Effector memory CD4-positive, alpha-beta T cell (primary cell): ENCODE results near the gene REEP6.

Experiments
- DNase-seq, 3 donors: peaks; one replicate each; pipeline ENCODE4 v3.0.0-alpha.2; 2020
- H3K27ac ChIP-seq: 2 replicates; pipeline ENCODE4 v1.7.0; 2013; ENCODE audit warnings: mild to moderate bottlenecking, low read length, moderate library complexity; ENCODE audit not compliant: insufficient read depth, poor library complexity, severe bottlenecking
- H3K27me3 ChIP-seq: replicated peaks from 2 replicates; pipeline ENCODE4 v1.7.0; 2013; ENCODE audit warnings: mild to moderate bottlenecking, low read length; ENCODE audit not compliant: insufficient read depth, control insufficient read depth, poor library complexity, severe bottlenecking
- H3K36me3 ChIP-seq: 2 replicates; pipeline ENCODE4 v1.7.0; 2013; ENCODE audit warnings: mild to moderate bottlenecking, low read length, moderate library complexity; ENCODE audit not compliant: control insufficient read depth, insufficient read depth
- H3K4me1 ChIP-seq: 2 replicates; pipeline ENCODE4 v1.7.0; 2013; ENCODE audit warnings: low read length, mild to moderate bottlenecking; ENCODE audit not compliant: control insufficient read depth, insufficient read depth, poor library complexity, severe bottlenecking
- H3K4me3 ChIP-seq: 2 replicates; pipeline ENCODE4 v1.7.0; 2013; ENCODE audit warnings: low read length, low read depth, mild to moderate bottlenecking; ENCODE audit not compliant: insufficient read depth, poor library complexity, severe bottlenecking
- H3K9me3 ChIP-seq: 2 replicates; pipeline ENCODE4 v1.7.0; 2013; ENCODE audit warnings: mild to moderate bottlenecking, low read length, moderate library complexity; ENCODE audit not compliant: control insufficient read depth

REEP6 gene

DNA sequence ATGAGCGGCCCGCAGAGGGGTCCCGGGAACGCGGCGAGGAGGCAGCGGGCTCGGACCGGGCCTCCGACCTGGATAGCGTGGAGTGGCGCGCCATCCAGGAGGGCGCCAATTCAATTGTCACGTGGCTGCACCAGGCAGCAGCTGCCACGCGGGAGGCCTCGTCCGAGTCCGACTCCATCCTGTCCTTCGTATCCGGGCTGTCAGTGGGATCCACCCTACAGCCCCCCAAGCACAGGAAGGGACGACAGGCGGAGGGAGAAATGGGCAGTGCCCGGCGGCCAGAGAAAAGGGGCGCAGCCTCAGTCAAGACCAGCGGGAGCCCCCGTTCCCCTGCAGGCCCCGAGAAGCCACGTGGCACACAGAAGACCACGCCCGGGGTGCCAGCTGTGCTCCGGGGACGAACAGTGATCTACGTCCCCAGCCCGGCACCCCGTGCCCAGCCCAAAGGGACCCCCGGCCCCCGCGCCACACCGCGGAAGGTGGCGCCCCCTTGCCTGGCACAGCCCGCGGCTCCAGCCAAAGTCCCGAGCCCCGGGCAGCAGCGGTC, 22.6 kb upstream of the REEP6 start:
- H3K4me3 ChIP-seq, result peak overlapping the region; percentile 37

DNA sequence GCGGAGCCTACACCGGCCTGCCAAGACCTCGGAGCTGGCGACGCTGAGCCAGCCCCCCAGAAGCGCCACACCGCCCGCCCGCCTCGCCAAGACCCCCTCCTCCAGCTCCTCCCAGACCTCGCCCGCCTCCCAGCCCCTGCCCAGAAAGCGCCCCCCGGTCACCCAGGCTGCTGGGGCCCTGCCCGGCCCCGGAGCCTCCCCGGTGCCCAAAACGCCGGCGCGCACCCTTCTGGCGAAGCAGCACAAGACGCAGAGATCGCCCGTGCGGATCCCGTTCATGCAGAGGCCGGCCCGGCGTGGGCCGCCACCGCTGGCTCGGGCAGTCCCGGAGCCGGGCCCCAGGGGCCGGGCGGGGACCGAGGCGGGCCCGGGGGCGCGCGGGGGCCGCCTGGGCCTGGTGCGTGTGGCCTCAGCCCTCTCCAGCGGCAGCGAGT, 22.1 kb upstream of the REEP6 start:
- no peak for DNase-seq
- Histone ChIP-seq H3K36me3 (no peaks in the 10 kb centered on the region), H3K4me1 (peaks cover 59% of the 10 kb centered on the region), H3K27ac (no peak overlapping the region), H3K4me3 (peak overlapping the region; percentile 37), H3K9me3 (no peaks in the 10 kb centered on the region), H3K27me3 (peaks cover 35% of the 10 kb centered on the region)

More for the DNA sequence above, 22.6 kb upstream of the REEP6 start:
- H3K27ac ChIP-seq, result no peak overlapping the region
- no peaks in the 10 kb centered on the region for H3K36me3 ChIP-seq
- peaks cover 35% of the 10 kb centered on the region for H3K27me3 ChIP-seq
- peaks cover 59% of the 10 kb centered on the region for H3K4me1 ChIP-seq
- no peak for DNase-seq
- H3K9me3 ChIP-seq, result no peaks in the 10 kb centered on the region

DNA sequence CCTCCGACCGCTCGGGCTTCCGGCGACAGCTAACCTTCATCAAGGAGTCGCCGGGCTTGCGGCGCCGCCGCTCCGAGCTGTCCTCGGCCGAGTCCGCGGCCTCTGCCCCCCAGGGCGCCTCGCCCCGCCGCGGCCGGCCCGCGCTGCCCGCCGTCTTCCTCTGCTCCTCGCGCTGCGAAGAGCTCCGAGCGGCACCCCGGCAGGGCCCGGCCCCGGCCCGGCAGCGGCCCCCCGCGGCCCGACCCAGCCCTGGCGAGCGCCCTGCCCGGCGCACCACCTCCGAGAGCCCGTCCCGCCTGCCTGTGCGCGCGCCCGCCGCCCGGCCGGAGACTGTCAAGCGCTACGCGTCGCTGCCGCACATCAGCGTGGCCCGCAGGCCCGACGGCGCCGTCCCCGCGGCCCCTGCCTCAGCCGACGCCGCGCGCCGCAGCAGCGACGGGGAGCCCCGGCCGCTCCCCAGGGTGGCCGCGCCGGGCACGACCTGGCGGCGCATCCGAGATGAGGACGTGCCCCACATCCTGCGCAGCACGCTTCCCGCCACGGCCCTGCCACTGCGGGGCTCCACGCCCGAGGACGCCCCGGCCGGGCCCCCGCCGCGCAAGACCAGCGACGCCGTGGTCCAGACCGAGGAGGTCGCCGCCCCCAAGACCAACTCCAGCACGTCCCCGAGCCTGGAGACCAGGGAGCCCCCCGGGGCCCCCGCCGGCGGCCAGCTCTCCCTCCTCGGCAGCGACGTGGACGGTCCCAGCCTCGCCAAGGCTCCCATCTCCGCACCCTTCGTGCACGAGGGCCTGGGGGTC, 21.5 kb upstream of the REEP6 start:
- H3K4me1 ChIP-seq, result peaks cover 59% of the 10 kb centered on the region
- no peak overlapping the region for H3K27ac ChIP-seq
- no peak for DNase-seq
- no peaks in the 10 kb centered on the region for H3K36me3 ChIP-seq
- peaks cover 35% of the 10 kb centered on the region for H3K27me3 ChIP-seq
- H3K4me3 ChIP-seq, result peak overlapping the region; percentile 64
- H3K9me3 ChIP-seq, result no peaks in the 10 kb centered on the region

DNA sequence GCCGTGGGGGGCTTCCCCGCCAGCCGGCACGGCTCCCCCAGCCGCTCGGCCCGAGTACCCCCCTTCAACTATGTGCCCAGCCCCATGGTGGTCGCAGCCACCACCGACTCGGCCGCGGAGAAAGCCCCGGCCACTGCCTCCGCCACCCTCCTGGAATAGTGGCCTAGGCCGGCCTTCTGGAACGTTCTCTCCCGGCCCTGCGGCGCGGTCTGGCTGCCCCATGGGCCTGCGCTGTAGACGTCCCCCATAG, 21.0 kb upstream of the REEP6 start:
- Histone ChIP-seq H3K9me3 (no peaks in the 10 kb centered on the region), H3K4me1 (peaks cover 59% of the 10 kb centered on the region), H3K36me3 (peaks cover 3% of the 10 kb centered on the region), H3K27ac (no peak overlapping the region), H3K27me3 (peaks cover 35% of the 10 kb centered on the region), H3K4me3 (peak overlapping the region; percentile 64)
- no peak for DNase-seq

DNA sequence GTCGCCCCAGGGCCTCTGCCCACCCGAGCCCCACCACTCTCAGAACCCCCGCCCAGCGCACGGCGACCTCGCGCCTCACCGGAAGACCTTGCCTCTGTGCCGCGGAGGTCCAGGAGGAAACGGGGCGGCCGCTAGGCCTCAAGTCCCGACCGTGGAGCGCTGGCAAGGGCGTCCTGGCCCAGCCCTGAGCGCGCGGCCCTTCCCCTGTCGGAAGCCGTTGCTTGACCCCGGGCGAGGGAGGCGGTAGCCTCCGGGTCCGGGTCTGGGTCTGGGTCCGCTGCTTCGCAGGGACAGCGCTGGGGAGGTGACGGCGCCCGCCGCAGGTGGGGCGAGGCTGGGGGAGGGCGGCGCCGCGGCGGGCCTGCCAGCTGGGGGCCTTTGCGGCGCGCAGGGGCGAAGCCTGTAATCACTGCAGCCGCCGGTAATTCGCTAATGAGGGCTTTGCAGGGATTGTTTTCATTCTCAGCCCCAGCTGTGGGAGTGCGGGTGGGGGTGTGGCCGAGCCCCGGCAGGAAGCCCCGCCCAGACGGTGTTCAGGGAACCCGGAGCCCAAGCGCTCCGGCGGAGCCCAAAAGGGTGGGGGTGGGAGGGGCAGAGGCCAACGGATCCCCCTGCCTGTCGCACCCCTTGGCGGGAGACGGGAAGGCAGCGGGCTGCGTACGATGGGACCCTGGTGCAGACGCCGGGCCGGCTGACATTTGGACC, 20.5 kb upstream of the REEP6 start:
- peak overlapping the region; percentile 64 for H3K4me3 ChIP-seq
- peaks cover 57% of the 10 kb centered on the region for H3K4me1 ChIP-seq
- DNase-seq, result peak; percentile 42 to 55 (median 45)
- H3K27me3 ChIP-seq, result peaks cover 31% of the 10 kb centered on the region
- H3K27ac ChIP-seq, result no peak overlapping the region
- no peaks in the 10 kb centered on the region for H3K9me3 ChIP-seq
- H3K36me3 ChIP-seq, result peaks cover 5% of the 10 kb centered on the region

DNA sequence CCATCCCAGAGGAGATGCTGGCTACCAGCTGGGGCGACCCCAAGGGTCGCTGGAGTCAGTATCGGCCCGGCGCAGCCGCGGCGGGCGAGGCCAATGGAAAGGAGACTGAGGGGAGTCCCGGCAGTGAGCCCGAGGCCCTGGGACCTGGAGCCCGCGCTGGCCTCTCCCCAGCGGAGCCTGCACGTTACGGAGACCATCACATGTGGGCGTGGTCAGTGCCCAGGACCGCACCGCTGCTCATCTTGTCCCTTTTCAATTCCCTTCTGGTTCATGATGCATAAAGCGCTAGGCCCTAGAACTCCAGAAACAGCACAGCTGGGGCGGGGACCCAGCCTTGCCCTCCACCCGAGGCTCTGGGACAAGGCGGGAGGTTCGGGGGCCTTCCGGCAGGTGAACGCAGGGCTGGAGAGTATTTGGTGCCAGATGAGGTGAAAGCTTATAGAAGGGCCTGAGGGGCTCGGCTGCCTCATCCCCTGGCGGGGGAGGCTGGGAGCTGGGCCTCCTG, 19.9 kb upstream of the REEP6 start:
- peaks cover 51% of the 10 kb centered on the region for H3K4me1 ChIP-seq
- no peak for DNase-seq

DNA sequence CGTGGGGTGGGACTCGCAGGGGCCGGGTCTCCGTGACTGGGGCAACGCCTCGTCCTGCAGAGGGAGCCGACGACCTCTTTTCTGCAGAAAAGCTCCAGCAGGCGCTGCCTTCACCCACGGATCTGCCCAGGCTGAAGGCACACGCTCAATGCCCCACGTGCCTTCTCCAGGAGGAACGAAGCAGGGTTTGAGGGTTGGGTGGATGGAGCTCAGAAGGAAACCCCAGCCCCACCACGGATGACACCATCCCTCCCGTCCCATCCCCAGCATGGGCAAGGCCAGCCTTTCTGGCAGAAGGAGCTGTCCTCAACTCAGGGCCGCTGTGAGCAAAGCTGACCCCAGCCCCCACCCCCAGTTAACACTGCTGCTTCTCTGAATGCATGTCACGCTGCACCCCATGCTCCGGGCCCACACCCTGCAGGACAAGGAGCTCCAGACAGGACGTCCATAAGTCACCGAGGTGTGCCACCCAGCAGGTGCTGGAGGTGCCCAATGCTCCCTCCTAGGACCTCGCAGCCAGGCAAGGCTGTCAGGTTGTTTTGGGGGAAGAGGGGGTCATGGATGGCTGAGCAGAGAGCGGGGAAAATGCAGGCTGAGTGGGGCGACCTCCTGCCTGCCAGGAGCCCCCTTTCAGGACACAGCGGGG, 19.3 kb upstream of the REEP6 start:
- H3K4me1 ChIP-seq, result peaks cover 46% of the 10 kb centered on the region
- no peak for DNase-seq
- no peaks in the 10 kb centered on the region for H3K9me3 ChIP-seq
- peaks cover 19% of the 10 kb centered on the region for H3K27me3 ChIP-seq
- peak overlapping the region; percentile 64 for H3K4me3 ChIP-seq
- H3K36me3 ChIP-seq, result peaks cover 5% of the 10 kb centered on the region
- no peak overlapping the region for H3K27ac ChIP-seq

More for the DNA sequence above, 19.9 kb upstream of the REEP6 start:
- Histone ChIP-seq H3K9me3 (no peaks in the 10 kb centered on the region), H3K27me3 (peaks cover 25% of the 10 kb centered on the region), H3K36me3 (peaks cover 5% of the 10 kb centered on the region), H3K4me3 (peak overlapping the region; percentile 64), H3K27ac (no peak overlapping the region)

DNA sequence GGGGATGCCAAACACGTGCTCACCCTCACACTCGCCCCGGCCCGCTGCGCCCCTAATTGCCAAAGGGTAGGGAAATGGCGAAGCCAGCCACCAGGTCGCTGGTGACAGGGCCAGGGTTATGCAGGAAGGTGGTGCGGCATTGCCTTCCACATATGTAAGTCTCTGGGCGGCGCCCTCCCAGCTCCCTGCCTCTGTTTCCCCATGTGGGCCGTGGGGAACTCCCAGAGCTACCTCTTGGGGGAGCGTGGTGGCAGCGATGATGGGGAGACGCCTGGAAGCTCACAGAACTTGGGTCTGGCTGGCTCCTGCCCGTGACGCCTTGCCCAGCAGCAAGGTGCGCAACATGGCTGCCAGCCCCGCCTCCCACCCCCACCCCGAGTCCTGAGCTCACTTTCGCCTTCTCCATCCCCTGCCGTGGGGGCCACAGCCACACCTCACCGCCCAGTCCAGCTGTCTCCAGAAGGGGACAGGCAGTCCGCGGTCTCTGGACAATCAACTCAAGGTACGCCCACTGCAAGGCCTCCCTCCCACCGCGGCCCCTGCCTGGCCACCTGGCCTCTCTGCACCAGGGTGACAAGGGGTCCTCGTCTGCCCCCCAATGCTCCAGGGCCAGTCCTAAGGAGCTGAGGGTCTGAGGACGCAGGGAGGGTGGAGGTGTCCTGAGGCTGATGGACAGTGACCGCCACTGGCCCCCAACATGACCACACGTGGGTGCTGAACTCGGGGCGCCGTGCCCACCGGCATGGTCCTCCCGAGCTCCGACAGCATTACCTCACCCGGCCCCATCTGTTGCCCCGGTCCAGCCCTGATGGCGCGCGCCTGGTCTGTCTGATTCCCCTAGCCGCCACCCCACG, 18.5 kb upstream of the REEP6 start:
- Histone ChIP-seq H3K4me3 (no peak overlapping the region), H3K4me1 (peaks cover 41% of the 10 kb centered on the region), H3K27me3 (peaks cover 12% of the 10 kb centered on the region), H3K27ac (no peak overlapping the region), H3K36me3 (peaks cover 5% of the 10 kb centered on the region), H3K9me3 (no peaks in the 10 kb centered on the region)
- DNase-seq, result no peak

DNA sequence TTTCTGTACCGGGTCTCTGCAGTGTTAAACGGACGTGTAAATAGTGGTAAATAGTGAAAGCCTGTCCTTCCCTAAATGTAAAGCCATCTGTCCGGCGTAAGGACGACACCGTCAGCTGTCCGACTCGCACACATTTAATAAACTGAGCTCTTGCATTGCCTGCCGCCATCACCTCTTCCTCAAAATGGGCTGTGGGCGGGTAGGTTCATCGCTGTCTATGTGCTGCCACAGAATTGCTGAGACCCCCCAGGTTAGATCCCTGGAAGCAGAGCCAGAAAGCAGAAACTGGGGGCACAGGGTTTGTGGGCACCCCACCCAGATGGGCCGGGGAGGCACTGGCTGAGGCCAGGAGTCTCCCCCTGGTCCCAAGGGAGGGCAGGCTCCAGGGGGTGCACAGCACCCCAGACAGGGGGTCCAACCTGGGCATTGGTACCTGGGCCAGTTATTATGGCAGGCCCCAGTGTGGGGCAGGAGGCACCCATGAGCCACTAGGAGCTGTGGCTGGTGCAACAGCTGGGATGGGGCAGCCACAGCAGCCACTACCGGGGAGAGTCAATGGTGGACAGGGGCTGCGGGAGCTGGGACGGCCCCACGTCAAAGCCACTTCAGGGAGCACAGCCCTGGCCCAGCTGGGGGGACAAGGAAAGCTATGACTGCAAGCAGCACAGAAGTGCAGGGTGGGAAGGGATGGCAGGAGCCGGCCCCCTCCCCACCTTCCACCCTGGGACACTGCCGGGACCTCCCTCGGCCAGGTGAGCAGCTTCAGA, 17.7 kb upstream of the REEP6 start:
- peaks cover 34% of the 10 kb centered on the region for H3K4me1 ChIP-seq
- no peak for DNase-seq
- H3K27ac ChIP-seq, result no peak overlapping the region
- peaks cover 5% of the 10 kb centered on the region for H3K36me3 ChIP-seq
- peaks cover 3% of the 10 kb centered on the region for H3K27me3 ChIP-seq
- H3K4me3 ChIP-seq, result no peak overlapping the region
- no peaks in the 10 kb centered on the region for H3K9me3 ChIP-seq
